Rectal smooth muscle tissue (tissue), 1 donor: ENCODE measurements around the gene LAT.

ENCODE experiments used
- H3K27ac ChIP-seq: one replicate; pipeline ENCODE4 v1.7.0; 2013; ENCODE audit warnings: low read depth, low read length, inconsistent platforms
- H3K27me3 ChIP-seq: one replicate; pipeline ENCODE4 v1.7.0; 2013; ENCODE audit warnings: low read length; ENCODE audit not compliant: control insufficient read depth, insufficient read depth
- H3K36me3 ChIP-seq: one replicate; pipeline ENCODE4 v1.7.0; 2013; ENCODE audit warnings: low read length; ENCODE audit not compliant: control insufficient read depth, insufficient read depth
- H3K4me1 ChIP-seq: one replicate; pipeline ENCODE4 v1.7.0; 2013; ENCODE audit warnings: low read length; ENCODE audit not compliant: control insufficient read depth, insufficient read depth
- H3K4me3 ChIP-seq: one replicate; pipeline ENCODE4 v1.7.0; 2013; ENCODE audit warnings: low read length
- H3K9ac ChIP-seq: one replicate; pipeline ENCODE4 v1.7.0; 2013; ENCODE audit warnings: low read length

LAT gene

GRCh38 chr16:29022196-29022595 is 37.3 kb downstream of the LAT start:
- Histone ChIP-seq H3K36me3 (no peaks in the 10 kb centered on the region), H3K4me3 (no peak overlapping the region), H3K27me3 (no peaks in the 10 kb centered on the region), H3K4me1 (no peaks in the 10 kb centered on the region), H3K27ac (no peak overlapping the region), H3K9ac (no peak overlapping the region)

GRCh38 chr16:29023279-29024277 is 38.7 kb downstream of the LAT start:
- Histone ChIP-seq H3K27me3 (no peaks in the 10 kb centered on the region), H3K4me1 (no peaks in the 10 kb centered on the region), H3K36me3 (no peaks in the 10 kb centered on the region)

GRCh38 chr16:29024278-29024677 is 39.4 kb downstream of the LAT start:
- Histone ChIP-seq H3K4me3 (no peak overlapping the region), H3K9ac (no peak overlapping the region), H3K4me1 (no peaks in the 10 kb centered on the region), H3K27me3 (no peaks in the 10 kb centered on the region), H3K36me3 (no peaks in the 10 kb centered on the region), H3K27ac (no peak overlapping the region)

More at GRCh38 chr16:29023279-29024277, 38.7 kb downstream of the LAT start:
- Histone ChIP-seq H3K27ac (no peak overlapping the region), H3K9ac (no peak overlapping the region), H3K4me3 (no peak overlapping the region)

- Histone ChIP-seq H3K4me1 (no peaks in the 10 kb centered on the region), H3K9ac (no peak overlapping the region), H3K36me3 (no peaks in the 10 kb centered on the region), H3K27me3 (no peaks in the 10 kb centered on the region), H3K4me3 (no peak overlapping the region), H3K27ac (no peak overlapping the region)
Observed at GRCh38 chr16:29025218-29025617, 40.4 kb downstream of the LAT start.

- H3K27me3 ChIP-seq, result no peaks in the 10 kb centered on the region
- no peak overlapping the region for H3K9ac ChIP-seq
- no peak overlapping the region for H3K4me3 ChIP-seq
- H3K36me3 ChIP-seq, result no peaks in the 10 kb centered on the region
- H3K4me1 ChIP-seq, result no peaks in the 10 kb centered on the region
- H3K27ac ChIP-seq, result no peak overlapping the region
Observed at GRCh38 chr16:29025735-29026134, 40.9 kb downstream of the LAT start.

- H3K9ac ChIP-seq, result no peak overlapping the region
- no peak overlapping the region for H3K4me3 ChIP-seq
- H3K36me3 ChIP-seq, result no peaks in the 10 kb centered on the region
- no peak overlapping the region for H3K27ac ChIP-seq
- no peaks in the 10 kb centered on the region for H3K27me3 ChIP-seq
- H3K4me1 ChIP-seq, result no peaks in the 10 kb centered on the region
Observed at GRCh38 chr16:29028457-29029167, 43.8 kb downstream of the LAT start.

- Histone ChIP-seq H3K9ac (no peak overlapping the region), H3K27me3 (no peaks in the 10 kb centered on the region), H3K4me1 (no peaks in the 10 kb centered on the region), H3K4me3 (no peak overlapping the region), H3K36me3 (no peaks in the 10 kb centered on the region), H3K27ac (no peak overlapping the region)
Observed at GRCh38 chr16:29029168-29029994, 44.5 kb downstream of the LAT start.

- H3K27me3 ChIP-seq, result no peaks in the 10 kb centered on the region
- no peak overlapping the region for H3K27ac ChIP-seq
- H3K9ac ChIP-seq, result no peak overlapping the region
- no peak overlapping the region for H3K4me3 ChIP-seq
- no peaks in the 10 kb centered on the region for H3K4me1 ChIP-seq
- H3K36me3 ChIP-seq, result no peaks in the 10 kb centered on the region
Observed at GRCh38 chr16:29030086-29030840, 45.4 kb downstream of the LAT start.
